ENCODE data around the gene ZNF503.

Gene ZNF503

DNA sequence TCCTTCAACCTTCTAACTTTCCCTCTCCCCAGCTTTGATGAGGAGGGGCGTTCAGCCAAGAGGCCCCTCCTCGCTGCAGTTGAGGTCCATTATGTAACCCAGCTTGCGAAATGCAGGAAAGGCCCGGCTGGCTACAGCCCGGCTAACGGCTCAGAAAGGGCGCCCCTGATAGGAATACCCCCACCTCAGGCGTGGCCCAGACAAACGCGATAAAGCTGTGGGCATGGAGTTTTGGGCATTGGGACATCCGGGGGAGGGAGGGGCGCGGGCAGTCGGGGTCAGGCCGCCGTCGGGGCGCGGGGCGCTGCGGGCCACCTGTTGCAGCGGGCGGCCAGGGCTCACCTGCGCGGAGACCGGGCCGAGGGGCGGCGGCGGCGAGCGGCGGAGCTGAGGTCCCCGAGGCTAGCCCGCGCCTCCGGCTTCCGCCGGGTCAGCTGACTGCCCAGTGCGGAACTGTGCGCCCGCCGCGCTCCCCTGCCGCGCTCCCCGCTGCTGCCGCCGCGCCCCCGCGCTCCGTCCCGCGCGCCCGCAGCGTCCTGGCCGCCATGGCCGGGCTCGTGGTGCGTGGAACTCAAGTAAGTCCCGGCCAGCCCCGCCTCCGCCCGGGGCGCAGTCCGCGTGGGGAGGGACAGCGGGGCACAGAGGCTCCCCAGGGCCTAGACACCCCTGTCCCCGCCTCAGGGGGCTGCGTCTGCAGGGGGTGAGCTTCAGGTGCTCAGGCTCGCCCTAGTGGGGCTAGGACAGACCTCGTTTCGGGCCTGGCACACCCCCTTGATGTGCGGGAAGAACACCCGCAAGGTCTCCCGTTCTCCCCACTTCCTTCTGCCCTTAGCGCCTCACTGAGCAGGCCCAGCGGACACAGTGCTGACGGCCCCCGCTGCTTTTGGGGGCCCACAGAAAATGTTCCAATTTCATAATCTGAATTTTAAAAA lies 29.9 kb upstream of the ZNF503 start, which contains the start of gene LRMDA:
TSS of gene LRMDA (plus strand) at position 445 of the 932 bp plus-strand sequence.
- no peak for DNase-seq (ENCODE audit: low read depth)

- DNase-seq (ENCODE audit: low read depth), result no peak
Measured at GRCh38 chr10:75430000-75430763, 28.6 kb upstream of the ZNF503 start.

DNA sequence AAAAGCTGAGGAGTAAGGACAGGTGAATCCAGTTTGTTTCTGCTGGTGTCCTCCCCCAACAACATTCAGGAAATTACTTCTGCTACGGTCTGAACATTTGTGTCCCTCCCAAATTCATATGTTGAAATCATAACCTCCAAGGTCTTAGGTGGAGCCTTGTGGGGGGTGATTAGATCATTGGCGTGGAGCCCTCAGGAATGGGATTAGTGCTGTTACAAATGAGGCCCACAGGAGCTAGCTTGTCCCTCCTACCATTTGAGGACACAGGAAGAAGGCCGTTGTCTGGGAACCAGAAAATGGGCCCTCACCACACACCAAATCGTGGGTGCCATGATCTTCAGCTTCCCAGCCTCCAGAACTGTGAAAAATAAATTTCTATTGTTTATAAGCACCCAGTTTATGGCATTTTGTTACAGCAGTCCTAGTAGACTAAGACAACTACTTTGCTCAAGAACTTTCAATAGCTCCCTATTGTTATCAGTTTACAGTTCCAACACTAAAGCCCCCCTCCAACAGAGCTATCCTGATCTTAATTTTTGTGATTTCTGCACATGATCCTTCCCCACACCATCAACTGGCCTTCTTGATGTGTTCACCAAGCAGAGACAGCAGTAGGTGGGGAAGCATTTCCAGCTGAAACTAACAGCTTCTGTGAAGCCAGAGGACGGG lies 27.7 kb upstream of the ZNF503 start:
- no peak for DNase-seq (ENCODE audit: low read depth)

GRCh38 chr10:75428434-75429158 lies 27.0 kb upstream of the ZNF503 start:
- peak; percentile 13 for DNase-seq (ENCODE audit: low read depth)

DNA sequence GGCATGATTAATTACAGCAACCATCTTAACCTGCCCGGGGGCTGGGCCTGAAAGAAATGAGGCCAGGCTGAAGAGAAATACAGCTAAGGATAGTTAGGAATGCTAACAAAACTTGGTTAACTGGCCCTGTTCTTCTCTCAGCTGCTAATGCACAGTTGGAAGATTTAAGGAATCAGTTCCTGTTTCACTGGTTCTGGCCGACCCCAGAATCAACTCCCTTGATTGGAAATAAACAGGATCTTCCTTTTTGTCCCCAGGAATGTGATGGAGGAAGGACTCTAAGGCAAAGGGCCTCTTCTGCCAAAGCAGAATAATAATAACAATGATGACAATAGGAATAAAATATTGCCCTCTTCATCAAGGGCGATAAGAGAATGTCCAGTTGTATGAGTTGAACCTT lies 26.4 kb upstream of the ZNF503 start:
- DNase-seq (ENCODE audit: low read depth), result no peak

- DNase-seq (ENCODE audit: low read depth), result no peak
Measured at GRCh38 chr10:75426880-75427279, 25.3 kb upstream of the ZNF503 start.

- no peak for DNase-seq (ENCODE audit: low read depth)
Measured at GRCh38 chr10:75425291-75426079, 23.9 kb upstream of the ZNF503 start.

DNA sequence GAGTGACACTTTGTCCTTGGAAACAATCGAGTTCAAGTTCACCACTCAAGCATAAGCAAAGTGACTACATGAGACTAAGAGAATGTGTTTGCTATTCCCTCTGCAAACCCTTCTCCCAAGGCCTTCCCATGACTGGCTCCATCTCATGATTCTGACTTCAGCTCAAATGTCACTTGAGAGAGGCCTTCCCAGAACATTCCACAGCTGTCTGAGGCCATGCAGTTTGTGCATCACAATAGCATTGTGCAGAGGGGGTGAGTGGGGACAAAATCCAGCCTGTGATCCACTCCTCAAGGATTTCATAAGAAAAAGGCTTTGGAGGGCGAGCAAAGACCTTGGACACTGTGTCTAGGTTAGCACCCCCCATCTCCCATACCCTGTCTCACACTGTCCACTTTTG lies 23.0 kb upstream of the ZNF503 start:
- no peak for DNase-seq (ENCODE audit: low read depth)

GRCh38 chr10:75422913-75423312 lies 21.3 kb upstream of the ZNF503 start:
- DNase-seq (ENCODE audit: low read depth), result no peak

GRCh38 chr10:75418712-75419111 lies 17.1 kb upstream of the ZNF503 start:
- DNase-seq (ENCODE audit: low read depth), result no peak

GRCh38 chr10:75418293-75418692 lies 16.7 kb upstream of the ZNF503 start:
- no peak for DNase-seq (ENCODE audit: low read depth)

DNA sequence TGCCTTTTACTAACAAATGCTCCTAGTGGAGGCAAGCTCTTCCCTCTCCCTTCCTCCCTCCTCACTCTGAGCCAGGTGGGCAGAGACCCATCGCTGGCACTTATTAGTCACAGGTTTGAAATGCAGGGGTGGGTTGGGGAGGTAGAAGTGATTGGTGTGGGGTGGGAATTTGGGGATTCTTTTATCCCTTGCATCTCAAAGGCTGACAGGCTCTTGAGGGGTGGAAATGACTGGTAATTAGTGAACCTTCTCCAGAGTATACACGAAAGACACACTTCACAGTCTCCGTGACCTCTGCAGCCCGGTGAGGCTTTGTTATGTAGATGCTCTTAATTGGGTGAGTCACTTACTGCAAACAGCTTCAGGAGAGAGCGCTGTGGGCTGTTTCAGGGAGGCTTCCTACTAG lies 16.0 kb upstream of the ZNF503 start:
- DNase-seq (ENCODE audit: low read depth), result no peak

- DNase-seq (ENCODE audit: low read depth), result no peak
Measured at GRCh38 chr10:75414527-75414926, 13.0 kb upstream of the ZNF503 start.

- no peak for DNase-seq (ENCODE audit: low read depth)
Measured at GRCh38 chr10:75410132-75411005, 8.8 kb upstream of the ZNF503 start.

GRCh38 chr10:75408911-75409885 lies 7.6 kb upstream of the ZNF503 start:
- peak; percentile 63 for DNase-seq (ENCODE audit: low read depth)

DNA sequence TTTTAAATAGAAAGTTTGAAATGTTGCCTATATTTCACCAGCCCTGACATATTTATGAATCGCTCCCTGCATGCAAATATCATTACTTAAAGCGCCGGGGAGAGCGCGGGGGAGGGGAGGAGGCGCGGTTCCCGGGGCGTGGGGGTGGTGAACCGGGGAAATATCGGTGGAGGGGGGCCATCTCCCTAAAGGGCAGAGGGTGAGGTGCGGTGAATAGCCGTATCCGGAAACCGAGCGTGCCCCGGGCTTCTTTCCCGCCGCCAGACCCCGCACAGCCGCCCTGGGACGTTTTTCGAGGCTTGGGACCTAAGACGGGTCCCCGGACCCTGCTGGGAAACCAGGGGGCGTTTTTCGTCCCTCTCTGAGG lies 6.9 kb upstream of the ZNF503 start:
- no peak for DNase-seq (ENCODE audit: low read depth)

GRCh38 chr10:75407713-75408508 lies 6.3 kb upstream of the ZNF503 start:
- no peak for DNase-seq (ENCODE audit: low read depth)

DNA sequence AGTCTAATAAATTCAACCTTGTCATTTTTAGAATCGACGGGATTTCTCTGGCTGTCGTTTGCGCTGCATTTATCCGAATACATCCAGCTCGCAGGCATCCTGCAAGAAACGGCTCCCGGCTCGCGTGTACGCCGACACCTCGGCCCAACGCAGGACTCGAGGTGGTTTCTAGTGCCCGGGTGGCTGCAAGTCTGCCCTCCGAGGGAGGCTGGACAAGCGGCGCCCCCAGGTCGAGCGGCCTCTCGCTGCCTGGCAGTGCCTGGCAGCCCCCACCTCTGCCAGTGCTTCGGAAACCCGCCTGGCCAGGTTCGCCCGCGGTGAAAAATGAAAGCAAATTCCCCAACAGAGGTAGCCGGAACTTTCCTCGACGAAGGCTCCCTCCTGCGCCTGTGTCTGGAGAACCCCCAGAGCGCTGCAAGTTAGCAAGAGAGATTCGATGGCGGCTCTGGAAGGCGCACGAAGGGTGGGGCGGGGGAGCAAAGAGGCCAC lies 5.7 kb upstream of the ZNF503 start:
- DNase-seq (ENCODE audit: low read depth), result no peak

Measured in EH (cell line).